Natural killer cell (primary cell): ENCODE results near the gene KRTAP8-1. TPM values are rescaled to one million over a fixed set of nuclear protein-coding genes. Genes with fewer than 3 reads are reported as not detected.

Experiments used
- ATAC-seq, 3 donors: fragments of 150-1000 bp in 2 of 3; fragments of 200-7000 bp in 1 of 3; cut with Tn5 transposase; 1 replicate in 1 of 3; 2 replicates in 2 of 3; pipeline ENCODE4 v1.10.0; 2021; ENCODE audit warnings: mild to moderate bottlenecking in 2 of 3, moderate library complexity in 2 of 3
- DNase-seq, 2 donors: peaks; one replicate each; pipeline versions ENCODE4 v3.0.0 to v3.0.0-alpha.2; 2013 to 2021; ENCODE audit warnings: mixed read lengths in 1 of 2
- H3K27ac ChIP-seq: one replicate; pipeline ENCODE4 v1.5.1; 2013; ENCODE audit warnings: mild to moderate bottlenecking, low read length
- H3K27me3 ChIP-seq: one replicate; pipeline ENCODE4 v1.6.1; 2013; ENCODE audit warnings: low read length; ENCODE audit not compliant: control insufficient read depth, insufficient read depth
- H3K36me3 ChIP-seq: one replicate; pipeline ENCODE4 v1.6.1; 2013; ENCODE audit warnings: low read length; ENCODE audit not compliant: control insufficient read depth, insufficient read depth
- H3K4me1 ChIP-seq: one replicate; pipeline ENCODE4 v1.6.1; 2013; ENCODE audit warnings: low read length; ENCODE audit not compliant: control insufficient read depth, insufficient read depth
- H3K4me3 ChIP-seq: one replicate; pipeline ENCODE4 v1.5.1; 2013; ENCODE audit warnings: low read length
- H3K9me3 ChIP-seq: one replicate; pipeline ENCODE4 v1.6.1; 2013; ENCODE audit warnings: low read length; ENCODE audit not compliant: control insufficient read depth, insufficient read depth
- H3K27ac Mint-ChIP-seq, 2 donors: one replicate each; pipeline ENCODE4 v1.8.0; 2022; ENCODE audit warnings: mild to moderate bottlenecking in 2 of 2, mixed read lengths in 2 of 2, moderate library complexity in 1 of 2
- H3K27me3 Mint-ChIP-seq, 2 donors: one replicate each; pipeline ENCODE4 v1.8.0; 2022; ENCODE audit warnings: low read depth in 2 of 2, mixed read lengths in 2 of 2
- H3K36me3 Mint-ChIP-seq: one replicate; pipeline ENCODE4 v1.8.0; 2022; ENCODE audit warnings: mixed read lengths
- H3K4me1 Mint-ChIP-seq, 2 donors: one replicate each; pipeline ENCODE4 v1.8.0; 2022; ENCODE audit warnings: mixed read lengths in 2 of 2
- H3K4me3 Mint-ChIP-seq: one replicate; pipeline ENCODE4 v1.8.0; 2022; ENCODE audit warnings: mild to moderate bottlenecking, moderate library complexity, mixed read lengths
- H3K9me3 Mint-ChIP-seq, 2 donors: one replicate each; pipeline ENCODE4 v1.8.0; 2022; ENCODE audit warnings: mixed read lengths in 2 of 2
- CTCF ChIP-seq: fragments of 200-600 bp; IDR thresholded peaks from one replicate; pipeline ENCODE4 v1.8.0; 2022; ENCODE audit warnings: antibody characterized with exemption
- WGBS: methylation state at CpG from one replicate; pipeline ENCODE4 v1.1.7; 2013; ENCODE audit warnings: missing lambda C conversion rate; ENCODE audit not compliant: insufficient coverage; 5-methylcytosine and 5-hydroxymethylcytosine counted together
- intact Hi-C: fragments of 100-400 bp; cut with micrococcal nuclease; formaldehyde crosslinking; loops from one replicate; pipeline ENCODE4 v1.14.2; 2022
- total RNA-seq, 4 donors: library from RNA; stranded (reverse); fragments of 120-200 nt in 1 of 4; gene quantifications; one replicate each; pipeline versions ENCODE4 v1.2.3 to v1.2.4, GENCODE V29; 2013 to 2022

Gene KRTAP8-1
- total RNA-seq, 3 donors from 2014 or later (not counting 1 experiment from before 2014, with no cell fraction given), result not detected

GRCh38 chr21:30838536-30838935 is 25.5 kb upstream of the KRTAP8-1 start:
- Histone ChIP-seq H3K4me1 (no peaks in the 10 kb centered on the region), H3K27ac (no peak overlapping the region), H3K9me3 (no peaks in the 10 kb centered on the region), H3K4me3 (no peak overlapping the region), H3K36me3 (no peaks in the 10 kb centered on the region), H3K27me3 (no peaks in the 10 kb centered on the region)
- H3K9me3 Mint-ChIP-seq, result no peaks in the 10 kb centered on the region
- WGBS, result 93% methylated on average over 6 of the region's 6 CpGs
- no peak for TF ChIP-seq CTCF
- H3K27ac Mint-ChIP-seq, result no peak overlapping the region
- H3K27me3 Mint-ChIP-seq, result no peaks in the 10 kb centered on the region
- DNase-seq (no peak), ATAC-seq (no peak)
- H3K36me3 Mint-ChIP-seq, result no peaks in the 10 kb centered on the region
- no peaks in the 10 kb centered on the region for H3K4me1 Mint-ChIP-seq
- intact Hi-C loops, result no loop called here
- no peak overlapping the region for H3K4me3 Mint-ChIP-seq

GRCh38 chr21:30831194-30831765 is 18.2 kb upstream of the KRTAP8-1 start:
- Mint-ChIP-seq H3K4me3 (no peak overlapping the region), H3K27me3 (no peaks in the 10 kb centered on the region), H3K36me3 (no peaks in the 10 kb centered on the region), H3K9me3 (peaks cover 2 to 3% of the 10 kb centered on the region in 2 donors), H3K4me1 (no peaks in the 10 kb centered on the region), H3K27ac (no peak overlapping the region)
- TF ChIP-seq CTCF, result peak; percentile 59
- no peaks in the 10 kb centered on the region for H3K4me1 ChIP-seq
- H3K4me3 ChIP-seq, result no peak overlapping the region
- intact Hi-C loops, result loop anchor here (1.0 kb wide), 1 partner anchor 255 kb away; no protein-coding TSS in a partner anchor
- 58% methylated on average over 4 of the region's 6 CpGs for WGBS
- no peaks in the 10 kb centered on the region for H3K36me3 ChIP-seq
- ATAC-seq (no peak), DNase-seq (peak in 1 of 2 donors; percentile 66)
- H3K9me3 ChIP-seq, result no peaks in the 10 kb centered on the region
- H3K27me3 ChIP-seq, result no peaks in the 10 kb centered on the region
- no peak overlapping the region for H3K27ac ChIP-seq

GRCh38 chr21:30829659-30830058 is 16.6 kb upstream of the KRTAP8-1 start, which contains the start of gene KRTAP7-1:
KRTAP7-1 (minus strand) TSS chr21:30829759; CDS start chr21:30829698, 61 bp downstream.
- H3K36me3 Mint-ChIP-seq, result no peaks in the 10 kb centered on the region
- no peaks in the 10 kb centered on the region for H3K4me1 Mint-ChIP-seq
- no peaks in the 10 kb centered on the region for H3K27me3 Mint-ChIP-seq
- TF ChIP-seq CTCF, result no peak
- peaks cover 2 to 3% of the 10 kb centered on the region in 2 donors for H3K9me3 Mint-ChIP-seq
- ATAC-seq (no peak), DNase-seq (no peak)
- intact Hi-C loops, result no loop called here
- H3K4me1 ChIP-seq, result no peaks in the 10 kb centered on the region
- H3K9me3 ChIP-seq, result no peaks in the 10 kb centered on the region
- H3K27ac Mint-ChIP-seq, result no peak within 1 kb of the TSS
- no peaks in the 10 kb centered on the region for H3K36me3 ChIP-seq
- WGBS, result 78% methylated on average over 3 of the region's 4 CpGs
- no peaks in the 10 kb centered on the region for H3K27me3 ChIP-seq
- no peak within 1 kb of the TSS for H3K27ac ChIP-seq
- no peak within 1 kb of the TSS for H3K4me3 ChIP-seq
- no peak within 1 kb of the TSS for H3K4me3 Mint-ChIP-seq
